MCF 10A (cell line): Measurements from ENCODE around the gene PNPLA3. TPM values are rescaled to one million over a fixed set of nuclear protein-coding genes. Genes with fewer than 3 reads are reported as not detected.
"Not testable (repeated sequence)": the region's sequence is repeated elsewhere in the genome, so short reads cannot be mapped to it uniquely, and the experiment has no call there.

ENCODE experiments used
- BruUV-seq: library from RNA; stranded (reverse); fragments of 400-500 nt; replicated peaks from 2 replicates; lab custom pipeline; 2021; lab: Mats Ljungman, UMichigan
- CTCF ChIA-PET: fragments of 300-600 bp; sonication (Branson Sonifier 250); formaldehyde crosslinking; extraction: SDS; loops from one replicate; lab custom pipeline; 2021; ENCODE audit warnings: antibody characterized with exemption, inconsistent platforms; lab: Yijun Ruan, JAX
- POLR2A ChIA-PET: fragments of 300-600, 350-650 bp; sonication (Branson Sonifier 250); formaldehyde crosslinking; extraction: SDS; loops from one replicate; lab custom pipeline; 2020; ENCODE audit warnings: antibody characterized with exemption, inconsistent platforms; lab: Yijun Ruan, JAX
- DNase-seq: peaks from one replicate; pipeline ENCODE4 v3.0.0-alpha.2; 2018; ENCODE audit not compliant: unreplicated experiment
- H3K27ac Mint-ChIP-seq: one replicate; pipeline ENCODE4 v1.8.0; 2022; ENCODE audit warnings: mild to moderate bottlenecking, low read depth, mixed read lengths; ENCODE audit not compliant: unreplicated experiment
- H3K27me3 Mint-ChIP-seq: one replicate; pipeline ENCODE4 v1.8.0; 2022; ENCODE audit warnings: mixed read lengths; ENCODE audit not compliant: insufficient read depth, unreplicated experiment
- H3K36me3 Mint-ChIP-seq: one replicate; pipeline ENCODE4 v1.8.0; 2022; ENCODE audit warnings: mild to moderate bottlenecking, moderate library complexity, mixed read lengths; ENCODE audit not compliant: insufficient read depth, unreplicated experiment
- H3K4me1 Mint-ChIP-seq: one replicate; pipeline ENCODE4 v1.8.0; 2022; ENCODE audit warnings: mixed read lengths; ENCODE audit not compliant: insufficient read depth, unreplicated experiment
- H3K4me3 Mint-ChIP-seq: one replicate; pipeline ENCODE4 v1.8.0; 2022; ENCODE audit warnings: mild to moderate bottlenecking, moderate library complexity, mixed read lengths; ENCODE audit not compliant: unreplicated experiment
- H3K9me3 Mint-ChIP-seq: one replicate; pipeline ENCODE4 v1.8.0; 2022; ENCODE audit warnings: mixed read lengths; ENCODE audit not compliant: unreplicated experiment
- CTCF ChIP-seq: fragments of 200-600 bp; IDR thresholded peaks from one replicate; pipeline ENCODE4 v1.8.0; 2022; ENCODE audit warnings: antibody characterized with exemption, mild to moderate bottlenecking; ENCODE audit not compliant: unreplicated experiment
- intact Hi-C: fragments of 100-400 bp; cut with micrococcal nuclease; formaldehyde crosslinking; loops from 2 replicates; pipeline ENCODE4 v1.14.1; 2022
- total RNA-seq: library from RNA; stranded (reverse); gene quantifications from 2 replicates; pipeline ENCODE4 v1.2.3, GENCODE V29; 2022

PNPLA3 gene
- total RNA-seq, 1 experiment from 2014 or later: 4.2 TPM

GRCh38 chr22:43897751-43898261, 25.8 kb upstream of the PNPLA3 start:
- Mint-ChIP-seq H3K27me3 (no peaks in the 10 kb centered on the region), H3K27ac (no peak overlapping the region), H3K4me3 (no peak overlapping the region), H3K4me1 (peaks cover 13% of the 10 kb centered on the region), H3K9me3 (no peaks in the 10 kb centered on the region), H3K36me3 (peaks cover 5% of the 10 kb centered on the region)
- intact Hi-C loops: no loop called here
- TF ChIP-seq CTCF: no peak
- no peak for DNase-seq
- CTCF ChIA-PET: interaction anchor here (0.6 to 4.2 kb wide), 8 partner anchors 10 to 1966 kb away, joined by 3 to 38 read pairs (median 3); no protein-coding TSS in a partner anchor
- POLR2A ChIA-PET: interaction anchor here (0.7 to 1.1 kb wide), 2 partner anchors 22 to 26 kb away, joined by 3 to 4 read pairs; partner anchors contain the start of gene PNPLA3
- BruUV-seq: no TSS peak

GRCh38 chr22:43900206-43900605, 23.4 kb upstream of the PNPLA3 start:
- ChIA-PET CTCF (interaction anchor here (0.9 to 4.2 kb wide), 3 partner anchors 11 to 33 kb away, joined by 3 to 38 read pairs (median 5); no protein-coding TSS in a partner anchor), POLR2A (no interaction called here)
- peaks cover 5% of the 10 kb centered on the region for H3K36me3 Mint-ChIP-seq
- intact Hi-C loops: loop anchor here (10.0 kb wide), 1 partner anchor 625 kb away; no protein-coding TSS in a partner anchor
- no peak for DNase-seq
- H3K4me1 Mint-ChIP-seq: peaks cover 13% of the 10 kb centered on the region
- no peaks in the 10 kb centered on the region for H3K27me3 Mint-ChIP-seq
- no peak overlapping the region for H3K27ac Mint-ChIP-seq
- BruUV-seq: no TSS peak
- H3K4me3 Mint-ChIP-seq: no peak overlapping the region
- no peaks in the 10 kb centered on the region for H3K9me3 Mint-ChIP-seq
- no peak for TF ChIP-seq CTCF

GRCh38 chr22:43901976-43902643, 21.5 kb upstream of the PNPLA3 start:
- Mint-ChIP-seq H3K27ac (no peak overlapping the region), H3K9me3 (no peaks in the 10 kb centered on the region), H3K36me3 (peaks cover 5% of the 10 kb centered on the region), H3K4me1 (peaks cover 13% of the 10 kb centered on the region), H3K4me3 (no peak overlapping the region), H3K27me3 (no peaks in the 10 kb centered on the region)
- POLR2A ChIA-PET: interaction anchor here (0.7 to 2.3 kb wide), 2 partner anchors 13 to 75 kb away, joined by 3 to 6 read pairs; no protein-coding TSS in a partner anchor
- DNase-seq: no peak
- no peak for TF ChIP-seq CTCF
- CTCF ChIA-PET: interaction anchor here (0.7 to 1.8 kb wide), 5 partner anchors 16 to 629 kb away, joined by 3 to 4 read pairs (median 3); no protein-coding TSS in a partner anchor
- no TSS peak for BruUV-seq
- intact Hi-C loops: loop anchor here (10.0 kb wide), 1 partner anchor 627 kb away; no protein-coding TSS in a partner anchor

DNA sequence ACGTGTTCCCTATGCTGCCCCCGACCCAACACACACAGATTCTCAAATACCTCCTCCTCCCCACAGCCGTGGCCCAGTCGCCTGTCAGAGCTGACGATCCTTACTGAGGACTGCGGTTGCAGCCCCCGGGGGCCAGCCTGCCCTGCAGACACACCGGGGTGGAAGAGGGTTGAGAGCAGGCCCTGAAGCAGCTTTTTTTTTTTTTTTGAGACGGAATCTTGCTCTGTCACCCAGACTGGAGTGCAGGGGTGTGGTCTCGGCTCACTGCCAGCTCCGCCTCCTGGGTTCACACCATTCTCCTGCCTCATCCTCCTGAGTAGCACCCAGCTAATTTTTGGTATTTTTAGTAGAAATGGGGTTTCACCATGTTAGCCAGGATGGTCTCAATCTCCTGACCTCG, 20.6 kb upstream of the PNPLA3 start:
- intact Hi-C loops: loop anchor here (10.0 kb wide), 1 partner anchor 628 kb away; no protein-coding TSS in a partner anchor
- BruUV-seq, H3K27me3 Mint-ChIP-seq, H3K36me3 Mint-ChIP-seq, H3K4me3 Mint-ChIP-seq, DNase-seq, H3K4me1 Mint-ChIP-seq, H3K9me3 Mint-ChIP-seq: not testable (repeated sequence)
- H3K27ac Mint-ChIP-seq: peak overlapping the region; percentile 54
- ChIA-PET CTCF (interaction anchor here (0.6 to 1.8 kb wide), 10 partner anchors 11 to 664 kb away, joined by 3 to 7 read pairs (median 4); no protein-coding TSS in a partner anchor), POLR2A (interaction anchor here (0.7 to 2.3 kb wide), 2 partner anchors 12 to 21 kb away, joined by 3 to 6 read pairs; partner anchors contain the start of gene PNPLA3)
